ENCODE data around the gene DACT1. TPM values are rescaled to one million over a fixed set of nuclear protein-coding genes. Genes with fewer than 3 reads are reported as not detected.

DACT1 gene
- total RNA-seq, 4 donors from 2014 or later = 1.7 to 3.1 TPM; not detected in 2

DNA sequence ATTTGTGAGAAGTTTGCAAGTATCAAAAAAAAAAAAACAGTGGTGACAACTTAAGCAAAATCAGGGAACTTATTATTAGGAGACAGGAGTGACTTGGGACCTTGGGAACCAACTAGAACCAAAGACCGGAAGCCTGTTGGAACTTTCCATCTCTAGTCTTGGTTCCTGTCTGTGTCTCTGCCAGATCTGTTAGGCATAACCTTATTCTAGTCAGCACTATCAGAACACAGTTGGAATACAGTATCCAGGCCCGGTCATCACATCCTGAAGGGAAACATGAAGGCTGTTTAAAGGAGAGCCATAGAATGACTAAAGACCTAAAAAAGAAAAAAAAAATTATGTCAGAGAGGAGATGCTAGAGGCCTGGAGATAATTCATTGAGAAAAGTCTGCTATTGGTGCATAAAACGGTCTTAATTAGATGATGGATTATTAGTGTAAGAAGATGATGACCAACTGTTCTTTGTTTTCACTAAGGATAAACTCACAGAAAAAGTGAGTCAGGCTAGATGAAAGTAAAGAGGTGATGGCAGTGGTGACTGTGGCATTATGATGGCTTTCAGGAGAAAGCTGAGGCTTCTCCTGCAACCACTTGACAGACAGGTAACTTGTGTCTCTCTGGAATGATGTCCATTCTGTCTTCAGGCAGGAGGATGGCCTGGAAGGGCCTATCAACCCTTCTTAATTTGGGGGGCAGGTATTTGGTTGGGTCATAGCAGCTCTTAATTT lies 28.2 kb downstream of the DACT1 start:
- Histone ChIP-seq H3K4me3 (no peak overlapping the region), H3K9me3 (no peaks in the 10 kb centered on the region), H3K27ac (no peak overlapping the region), H3K36me3 (no peaks in the 10 kb centered on the region), H3K4me1 (no peaks in the 10 kb centered on the region), H3K27me3 (peaks cover 0 to 2% (median 0%) of the 10 kb centered on the region in 4 donors)
- WGBS, 2 donors = 76% methylated on average over 3 of the region's 3 CpGs
- no peak for TF ChIP-seq POLR2A (IDR thresholded peaks at IDR 0.05)
- TF ChIP-seq, protein P1, sequence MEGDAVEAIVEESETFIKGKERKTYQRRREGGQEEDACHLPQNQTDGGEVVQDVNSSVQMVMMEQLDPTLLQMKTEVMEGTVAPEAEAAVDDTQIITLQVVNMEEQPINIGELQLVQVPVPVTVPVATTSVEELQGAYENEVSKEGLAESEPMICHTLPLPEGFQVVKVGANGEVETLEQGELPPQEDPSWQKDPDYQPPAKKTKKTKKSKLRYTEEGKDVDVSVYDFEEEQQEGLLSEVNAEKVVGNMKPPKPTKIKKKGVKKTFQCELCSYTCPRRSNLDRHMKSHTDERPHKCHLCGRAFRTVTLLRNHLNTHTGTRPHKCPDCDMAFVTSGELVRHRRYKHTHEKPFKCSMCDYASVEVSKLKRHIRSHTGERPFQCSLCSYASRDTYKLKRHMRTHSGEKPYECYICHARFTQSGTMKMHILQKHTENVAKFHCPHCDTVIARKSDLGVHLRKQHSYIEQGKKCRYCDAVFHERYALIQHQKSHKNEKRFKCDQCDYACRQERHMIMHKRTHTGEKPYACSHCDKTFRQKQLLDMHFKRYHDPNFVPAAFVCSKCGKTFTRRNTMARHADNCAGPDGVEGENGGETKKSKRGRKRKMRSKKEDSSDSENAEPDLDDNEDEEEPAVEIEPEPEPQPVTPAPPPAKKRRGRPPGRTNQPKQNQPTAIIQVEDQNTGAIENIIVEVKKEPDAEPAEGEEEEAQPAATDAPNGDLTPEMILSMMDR (IDR thresholded peaks at IDR 0.05) = no peak
- intact Hi-C loops (cut with DNase I) = no loop called here
- no peak for DNase-seq

DNA sequence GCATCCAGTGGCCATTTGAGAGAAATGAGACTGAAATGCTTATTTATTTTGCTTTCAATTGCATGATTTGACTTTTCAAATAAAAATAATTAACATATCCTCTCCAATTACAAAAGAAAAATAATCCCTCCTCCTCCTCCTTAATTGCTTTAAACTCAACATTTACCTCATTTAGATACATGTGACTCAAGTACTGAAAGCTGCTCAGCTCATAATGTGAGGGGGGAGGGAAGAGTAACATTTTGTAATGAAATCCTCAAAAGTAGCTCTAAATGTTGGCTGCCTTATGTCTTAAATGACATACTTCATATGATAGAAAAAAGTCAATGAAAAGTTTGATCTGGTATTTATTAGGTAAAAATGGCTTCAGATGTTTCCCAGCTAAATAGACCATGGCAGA lies 29.0 kb downstream of the DACT1 start:
- intact Hi-C loops (cut with DNase I) = no loop called here
- no peak for DNase-seq
- Histone ChIP-seq H3K36me3 (no peaks in the 10 kb centered on the region), H3K27ac (no peak overlapping the region), H3K27me3 (peaks cover 0 to 2% (median 0%) of the 10 kb centered on the region in 4 donors), H3K4me1 (no peaks in the 10 kb centered on the region), H3K4me3 (no peak overlapping the region), H3K9me3 (no peaks in the 10 kb centered on the region)
- TF ChIP-seq, protein P1 (IDR thresholded peaks at IDR 0.05) = no peak
- no peak for TF ChIP-seq POLR2A (IDR thresholded peaks at IDR 0.05)

DNA sequence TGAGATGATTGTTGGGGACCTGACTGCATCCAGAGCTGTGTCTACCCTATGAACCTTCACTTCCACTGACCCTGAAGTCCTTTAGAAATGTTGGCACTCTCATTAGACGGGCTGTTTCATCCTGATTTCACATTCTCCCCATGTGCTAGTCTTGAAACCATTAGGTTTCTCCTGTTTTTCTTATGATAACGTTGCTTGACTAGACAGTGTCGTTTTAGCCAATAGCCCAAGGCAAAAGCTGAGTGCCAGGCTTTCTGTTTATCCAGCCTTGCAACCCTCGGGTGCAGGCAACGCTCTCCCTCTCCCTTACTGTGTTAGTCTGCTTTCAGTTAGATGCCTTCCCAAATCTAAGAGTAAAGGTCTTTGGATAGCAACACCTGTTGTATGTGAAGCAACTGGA lies 30.1 kb downstream of the DACT1 start:
- Histone ChIP-seq H3K36me3 (no peaks in the 10 kb centered on the region), H3K9me3 (no peaks in the 10 kb centered on the region), H3K27ac (no peak overlapping the region), H3K4me1 (no peaks in the 10 kb centered on the region), H3K4me3 (no peak overlapping the region), H3K27me3 (peaks cover 0 to 2% (median 0%) of the 10 kb centered on the region in 4 donors)
- 38 to 57% methylated on average over 5 of the region's 5 CpGs for WGBS, 2 donors
- intact Hi-C loops (cut with DNase I) = no loop called here
- no peak for DNase-seq
- no peak for TF ChIP-seq POLR2A (IDR thresholded peaks at IDR 0.05)
- TF ChIP-seq, protein P1 (IDR thresholded peaks at IDR 0.05) = no peak

DNA sequence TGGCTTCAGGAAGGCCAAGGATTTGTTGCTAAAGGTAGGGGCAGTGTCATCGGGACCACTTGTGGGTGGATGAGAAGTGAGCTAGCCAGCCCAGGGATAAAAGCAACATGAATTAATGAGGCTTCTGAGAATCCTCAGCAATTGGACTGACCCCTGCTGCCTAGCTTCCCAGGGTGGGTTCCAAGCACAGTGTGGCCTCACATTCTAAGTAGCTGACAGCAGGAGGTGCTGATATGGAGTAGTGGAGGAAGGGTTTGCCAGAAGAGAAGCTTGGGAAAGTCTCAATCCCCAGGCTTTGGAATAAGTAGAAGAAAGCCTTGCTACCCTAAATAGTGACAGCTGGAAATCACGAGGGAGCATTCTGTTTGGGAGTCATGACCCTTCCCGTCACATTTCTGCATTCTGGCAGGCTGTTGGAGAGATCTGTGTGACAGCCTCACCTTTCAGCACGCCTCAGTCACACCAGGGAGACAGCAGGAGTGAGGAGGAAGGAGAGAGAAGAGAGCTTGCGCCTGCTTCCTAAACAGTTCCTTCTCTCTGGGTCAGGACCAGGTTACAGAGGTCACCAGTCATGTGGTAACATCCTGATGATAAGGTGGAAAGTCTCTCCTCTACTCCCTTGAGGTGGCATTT lies 31.2 kb downstream of the DACT1 start:
- intact Hi-C loops (cut with DNase I) = no loop called here
- H3K27me3 ChIP-seq = peaks cover 0 to 2% (median 0%) of the 10 kb centered on the region in 4 donors
- TF ChIP-seq, protein P1 (IDR thresholded peaks at IDR 0.05) = no peak
- TF ChIP-seq POLR2A (IDR thresholded peaks at IDR 0.05) = no peak
- no peaks in the 10 kb centered on the region for H3K4me1 ChIP-seq
- no peaks in the 10 kb centered on the region for H3K36me3 ChIP-seq
- DNase-seq = no peak
- WGBS, 2 donors = 62 to 66% methylated on average over 4 of the region's 5 CpGs
- H3K9me3 ChIP-seq = no peaks in the 10 kb centered on the region
- H3K4me3 ChIP-seq = no peak overlapping the region
- H3K27ac ChIP-seq = no peak overlapping the region

DNA sequence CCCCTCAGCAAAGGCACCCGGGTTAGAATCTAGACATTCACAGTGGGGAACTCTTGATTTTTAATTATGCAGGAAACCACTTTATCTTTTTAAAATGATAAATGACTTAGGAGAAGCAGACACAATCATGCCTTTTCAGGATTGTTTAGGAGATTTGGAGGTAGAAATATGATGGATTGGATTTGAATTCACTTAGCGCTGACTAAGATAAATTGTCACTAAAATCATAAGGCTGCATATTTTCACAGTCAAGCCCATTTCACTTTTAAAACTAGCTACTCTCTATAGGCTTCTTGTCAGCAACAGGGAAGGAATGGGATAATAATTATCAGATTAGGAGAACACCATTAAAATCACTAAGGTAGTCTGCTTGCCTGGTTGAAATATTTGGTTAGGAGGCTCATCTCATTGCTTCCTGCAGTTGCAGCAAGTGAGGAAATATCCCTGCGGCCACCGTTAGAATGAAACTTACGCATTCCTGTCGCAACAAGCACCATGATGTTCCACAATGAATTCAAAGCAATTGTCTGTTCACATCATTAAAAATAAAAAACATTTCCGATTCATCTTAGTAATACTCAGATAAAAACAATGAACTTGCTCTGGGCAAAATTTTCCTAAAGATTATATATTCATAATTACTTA lies 31.9 kb downstream of the DACT1 start:
- Histone ChIP-seq H3K4me3 (no peak overlapping the region), H3K36me3 (no peaks in the 10 kb centered on the region), H3K4me1 (no peaks in the 10 kb centered on the region), H3K27me3 (peaks cover 0 to 2% (median 0%) of the 10 kb centered on the region in 4 donors), H3K27ac (no peak overlapping the region), H3K9me3 (no peaks in the 10 kb centered on the region)
- DNase-seq = no peak
- intact Hi-C loops (cut with DNase I) = no loop called here
- TF ChIP-seq POLR2A (IDR thresholded peaks at IDR 0.05) = no peak
- TF ChIP-seq, protein P1 (IDR thresholded peaks at IDR 0.05) = no peak
- WGBS, 2 donors = 75 to 77% methylated on average over 7 of the region's 7 CpGs
